ENCODE results near the gene YIPF5.

Gene YIPF5

GRCh38 chr5:144120661-144121180, 49.7 kb downstream of the YIPF5 start:
- no peaks in the 10 kb centered on the region for H3K36me3 ChIP-seq (ENCODE audit: control insufficient read depth, insufficient read depth, low read length)
- TF ChIP-seq CTCF (IDR thresholded peaks at IDR 0.05; ENCODE audit: insufficient read depth, low read length, poor library complexity, severe bottlenecking) = no peak
- H3K27me3 ChIP-seq (replicated peaks; ENCODE audit: control insufficient read depth, insufficient read depth, low read length) = no peaks in the 10 kb centered on the region
- no peak overlapping the region for H3K4me3 ChIP-seq (replicated peaks; ENCODE audit: low read depth, low read length)
- DNase-seq (ENCODE audit: extremely low read depth, insufficient read length) = no peak

- Histone ChIP-seq H3K27me3 (replicated peaks; ENCODE audit: control insufficient read depth, insufficient read depth, low read length) (no peaks in the 10 kb centered on the region), H3K36me3 (ENCODE audit: control insufficient read depth, insufficient read depth, low read length) (no peaks in the 10 kb centered on the region), H3K4me3 (replicated peaks; ENCODE audit: low read depth, low read length) (no peak overlapping the region)
- no peak for DNase-seq (ENCODE audit: extremely low read depth, insufficient read length)
- TF ChIP-seq CTCF (IDR thresholded peaks at IDR 0.05; ENCODE audit: insufficient read depth, low read length, poor library complexity, severe bottlenecking) = no peak
Observed at GRCh38 chr5:144117412-144117811, 53.0 kb downstream of the YIPF5 start.

GRCh38 chr5:144114571-144114970, 55.9 kb downstream of the YIPF5 start:
- Histone ChIP-seq H3K27me3 (replicated peaks; ENCODE audit: control insufficient read depth, insufficient read depth, low read length) (no peaks in the 10 kb centered on the region), H3K36me3 (ENCODE audit: control insufficient read depth, insufficient read depth, low read length) (no peaks in the 10 kb centered on the region), H3K4me3 (replicated peaks; ENCODE audit: low read depth, low read length) (no peak overlapping the region)
- DNase-seq (ENCODE audit: extremely low read depth, insufficient read length) = no peak
- no peak for TF ChIP-seq CTCF (IDR thresholded peaks at IDR 0.05; ENCODE audit: insufficient read depth, low read length, poor library complexity, severe bottlenecking)
